ENCODE data around the gene PTPRR.
"Not testable (repeated sequence)": the region's sequence is repeated elsewhere in the genome, so short reads cannot be mapped to it uniquely, and the experiment has no call there.

Gene PTPRR

DNA sequence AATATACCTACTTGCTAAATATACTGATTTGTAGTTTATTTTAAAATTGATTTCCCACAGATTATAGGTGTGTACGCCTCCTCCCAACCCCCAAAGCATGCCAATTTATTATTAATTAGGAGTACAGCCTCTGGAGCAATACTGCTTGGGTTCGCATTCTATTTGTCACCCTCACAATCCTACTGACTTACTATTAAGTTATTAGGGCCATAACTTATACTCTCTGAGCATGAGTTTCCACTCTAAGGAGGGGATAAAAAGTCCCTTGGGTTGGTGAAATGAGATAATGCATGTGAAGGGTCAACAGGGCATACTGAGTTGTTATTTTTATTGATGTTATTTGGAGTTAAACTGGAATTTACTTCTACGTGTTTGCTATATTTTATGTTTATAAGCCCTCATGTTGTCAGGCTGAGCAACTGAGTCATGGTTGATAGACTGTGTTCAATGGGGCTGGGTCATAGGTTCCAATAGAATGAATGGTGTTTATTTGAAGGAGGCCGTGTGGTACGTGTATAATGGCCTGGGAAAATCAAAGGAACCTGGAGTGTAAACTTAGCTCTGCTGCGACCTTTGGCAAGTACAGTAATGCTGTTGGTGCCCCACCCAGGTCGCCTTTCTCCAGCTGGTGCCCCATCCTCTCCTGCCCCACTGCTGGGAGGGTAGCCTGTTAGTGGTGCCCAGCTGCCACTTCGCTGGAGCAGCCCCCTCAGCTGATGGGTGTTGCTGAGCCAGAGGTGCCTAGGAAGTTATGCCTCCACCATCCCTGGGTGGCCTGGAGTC lies 184.0 kb downstream of the PTPRR start:
- DNase-seq = no peak

DNA sequence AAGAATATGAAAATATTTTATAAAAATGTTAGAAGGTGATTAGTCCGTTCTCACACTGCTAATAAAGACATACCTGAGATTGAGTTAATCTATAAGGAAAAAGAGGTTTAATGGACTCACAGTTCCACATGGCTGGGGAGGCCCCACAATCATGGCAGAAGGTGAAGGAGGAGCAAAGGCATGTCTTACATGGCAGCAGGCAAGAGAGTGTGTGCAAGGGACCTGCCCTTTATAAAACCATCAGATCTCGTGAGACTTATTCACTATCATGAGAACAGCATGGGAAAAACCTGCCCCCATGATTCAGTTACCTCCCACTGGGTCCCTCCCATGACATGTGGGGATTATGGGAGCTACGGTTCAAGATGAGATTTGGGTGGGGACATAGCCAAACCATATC lies 185.3 kb downstream of the PTPRR start:
- not testable (repeated sequence) for DNase-seq

DNA sequence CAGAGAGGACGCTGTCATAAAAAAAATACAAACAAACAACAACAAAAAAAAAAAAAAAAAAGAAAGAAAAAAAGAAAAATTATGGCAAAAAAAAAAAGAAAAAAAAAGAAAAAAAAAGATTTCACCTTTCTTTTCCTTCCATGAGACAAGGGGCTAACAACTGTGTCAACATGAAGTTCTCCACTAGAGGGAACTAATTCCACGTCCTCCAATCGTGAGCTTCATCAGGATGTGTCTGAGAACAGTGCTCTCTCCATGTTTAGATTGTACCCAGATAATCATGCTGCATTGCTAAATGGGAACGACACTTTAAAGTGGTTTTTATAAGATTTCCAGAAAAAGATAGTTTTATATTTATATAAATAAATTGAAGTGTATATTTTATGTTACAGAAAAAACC lies 187.2 kb downstream of the PTPRR start:
- DNase-seq = peak; percentile 69

DNA sequence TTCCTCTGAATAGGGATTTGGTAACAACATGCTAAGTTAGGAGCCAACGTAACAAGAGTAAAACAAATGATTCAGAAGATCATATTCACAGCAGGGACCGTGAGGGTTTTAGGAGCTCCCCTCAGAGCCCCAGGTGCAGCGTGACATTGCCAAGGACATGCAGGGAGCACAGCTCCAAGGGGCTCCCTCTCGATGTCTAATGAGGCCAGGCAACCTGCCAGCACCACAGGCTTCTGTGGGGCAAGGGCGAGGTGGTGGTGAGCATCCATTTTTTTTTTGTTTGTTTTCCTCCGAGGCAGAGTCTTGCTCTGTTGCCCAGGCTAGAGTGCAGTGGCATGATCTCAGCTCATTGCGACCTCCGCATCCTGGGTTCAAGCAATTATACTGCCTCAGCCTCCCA lies 188.3 kb downstream of the PTPRR start:
- peak; percentile 71 for DNase-seq

DNA sequence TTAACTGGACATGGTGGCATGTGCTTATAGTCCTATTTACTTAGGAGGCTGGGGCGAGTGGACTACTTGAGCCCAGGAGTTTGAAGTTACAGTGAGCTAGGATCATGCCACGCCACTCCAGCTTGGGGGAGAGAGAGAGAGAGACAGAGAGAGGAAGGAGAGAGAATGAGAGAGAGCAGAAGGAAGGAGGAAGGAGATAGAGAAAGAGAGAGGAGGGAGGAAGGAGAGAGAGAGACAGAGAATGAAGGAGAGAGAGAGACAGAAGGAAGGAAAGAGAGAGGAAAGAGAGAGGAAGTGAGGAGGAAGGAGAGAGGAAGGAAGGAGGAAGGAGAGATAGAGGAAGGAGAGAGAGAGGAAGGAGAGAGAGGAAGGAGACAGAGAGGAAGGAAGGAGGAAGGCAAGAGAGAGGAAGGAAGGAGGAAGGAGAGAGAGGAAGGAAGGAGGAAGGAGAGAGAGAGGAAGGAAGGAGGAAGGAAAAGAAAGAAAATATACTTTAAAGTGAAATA lies 189.8 kb downstream of the PTPRR start:
- DNase-seq = no peak

DNA sequence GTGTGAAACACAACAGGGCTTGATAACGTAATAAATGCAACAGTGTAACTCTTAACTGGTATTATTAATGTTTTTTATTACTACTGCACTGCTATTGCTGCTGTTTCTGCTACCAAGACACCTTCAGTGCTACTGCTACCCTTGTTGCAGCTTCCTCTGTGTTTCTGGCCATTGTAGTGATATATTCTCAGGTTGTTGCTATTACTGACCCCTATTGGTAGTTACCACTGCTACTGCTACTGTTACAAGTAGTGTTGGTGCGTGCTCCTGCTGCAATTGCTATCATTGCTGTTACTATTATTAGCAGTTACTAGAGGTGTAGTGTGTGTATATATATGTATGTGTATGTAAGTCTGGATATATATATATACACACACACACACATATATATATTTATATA lies 196.1 kb downstream of the PTPRR start:
- DNase-seq = no peak

DNA sequence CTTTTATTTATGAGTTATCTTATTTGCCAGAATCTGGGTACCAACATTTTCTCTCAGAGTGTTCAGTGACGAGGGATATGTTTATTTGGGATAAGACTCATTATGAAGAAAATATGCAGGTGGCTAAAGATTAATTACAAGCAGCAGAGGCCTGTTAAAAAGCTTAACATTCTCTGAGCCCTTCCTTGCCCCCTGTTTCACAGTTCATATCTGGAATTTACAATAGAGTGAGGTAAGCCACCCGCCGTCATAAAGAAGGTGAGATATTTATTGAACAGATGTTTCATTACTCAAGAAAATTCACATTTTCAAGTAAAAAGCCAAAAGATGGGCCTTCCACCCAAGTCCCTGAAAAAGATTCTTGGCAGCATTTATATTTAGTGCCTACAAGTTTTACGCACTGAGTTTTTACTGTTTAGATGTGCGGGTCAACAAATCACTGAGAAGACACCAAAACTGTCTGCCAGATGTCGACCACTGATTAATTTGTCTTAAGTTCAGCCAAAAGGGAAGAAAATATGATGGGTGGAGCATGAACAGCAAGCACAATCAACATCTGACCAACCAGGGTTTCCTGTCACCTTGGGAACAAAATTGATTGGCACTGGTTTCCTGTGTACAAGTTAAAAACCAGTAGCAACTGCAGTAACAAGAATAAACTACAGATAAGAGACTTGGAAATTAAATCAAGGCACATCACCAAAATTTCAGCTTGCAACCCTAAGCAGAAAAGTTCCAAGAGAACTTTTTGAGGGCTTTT lies 197.8 kb downstream of the PTPRR start:
- no peak for DNase-seq

DNA sequence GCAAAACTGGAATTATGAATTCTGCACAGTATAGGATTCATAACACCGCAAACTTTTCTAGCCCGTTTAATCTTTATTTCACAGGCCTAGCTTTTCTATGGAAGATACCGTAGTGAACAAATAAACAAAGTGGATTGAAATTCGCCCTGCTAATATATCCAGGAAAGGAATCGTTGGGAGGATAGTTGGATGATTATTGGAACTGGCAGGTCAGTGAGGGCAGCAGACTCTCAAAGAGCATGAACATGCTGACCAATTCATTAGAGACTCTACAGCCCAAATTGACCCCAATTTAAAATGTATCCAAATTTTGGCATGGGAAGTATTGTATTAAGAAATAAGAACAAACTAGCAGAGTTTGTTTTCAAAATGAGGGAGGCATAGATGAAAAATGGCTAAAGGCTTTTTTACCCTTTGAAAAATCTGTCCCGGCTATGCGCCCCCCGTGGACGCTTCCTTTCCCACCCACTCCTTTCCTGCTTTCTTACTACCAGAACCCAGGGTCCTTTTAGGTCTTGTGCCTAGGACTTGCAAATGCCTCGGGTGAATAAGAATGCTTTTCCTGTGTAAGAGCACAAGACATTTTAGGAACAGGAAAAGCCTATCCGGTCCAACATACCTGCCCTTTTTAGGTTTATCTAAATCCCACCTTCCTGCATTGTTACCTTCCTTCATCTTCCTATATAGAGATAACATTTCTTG lies 198.7 kb downstream of the PTPRR start:
- no peak for DNase-seq

DNA sequence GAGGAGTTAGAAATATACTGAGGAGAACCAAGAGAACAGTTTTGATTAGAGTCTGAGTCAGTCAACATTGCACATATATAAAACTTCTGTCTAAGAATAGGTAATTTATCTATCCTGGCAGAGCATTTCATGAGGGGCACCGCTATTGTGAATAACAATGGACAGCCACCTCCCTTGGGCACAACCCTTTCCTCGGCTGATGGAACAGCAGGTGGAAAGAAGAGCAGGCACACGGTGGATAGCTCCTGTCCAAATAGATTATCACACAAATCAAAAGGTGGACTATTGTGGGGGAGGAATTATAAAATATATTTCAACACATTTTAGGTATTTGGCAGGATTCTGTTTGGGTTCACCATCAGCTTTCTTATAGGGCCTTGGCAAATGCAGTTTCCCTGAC lies 199.3 kb downstream of the PTPRR start:
- DNase-seq = no peak

DNA sequence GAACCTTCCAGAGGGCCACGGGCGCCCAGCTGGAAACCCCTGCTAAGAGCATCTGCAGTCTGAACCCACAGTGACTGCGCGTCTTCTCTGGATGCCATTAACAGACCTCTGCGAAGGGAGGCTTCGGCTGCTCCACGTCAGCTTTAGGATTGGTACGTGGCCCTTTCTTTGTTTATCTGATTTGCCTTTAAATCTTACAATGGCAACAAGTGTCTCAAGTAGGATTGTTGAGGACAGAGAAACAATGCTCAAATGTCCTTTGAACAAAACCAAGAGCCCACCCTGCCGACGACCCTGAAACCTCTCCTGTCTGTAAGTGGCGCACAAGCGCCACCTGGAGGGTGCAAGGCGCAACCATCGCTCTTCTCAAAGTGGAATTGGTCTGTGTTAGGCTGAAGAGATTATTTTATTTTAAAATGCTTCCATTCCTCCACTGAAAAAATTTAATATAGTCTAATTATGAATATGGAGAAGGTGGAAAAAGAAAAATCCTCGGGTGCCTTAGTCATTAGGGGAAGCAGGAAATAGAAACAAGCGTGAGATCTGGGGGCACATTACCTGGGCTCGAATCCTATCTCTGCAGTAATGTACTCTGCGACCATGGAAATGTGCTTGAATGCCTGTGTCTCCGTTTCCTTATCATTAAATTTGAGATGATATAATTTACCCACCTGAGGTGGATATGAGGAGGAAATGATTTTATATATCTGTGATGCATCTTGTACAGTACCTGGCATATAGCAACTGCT lies 200.7 kb downstream of the PTPRR start:
- peak; percentile 10 for DNase-seq

DNA sequence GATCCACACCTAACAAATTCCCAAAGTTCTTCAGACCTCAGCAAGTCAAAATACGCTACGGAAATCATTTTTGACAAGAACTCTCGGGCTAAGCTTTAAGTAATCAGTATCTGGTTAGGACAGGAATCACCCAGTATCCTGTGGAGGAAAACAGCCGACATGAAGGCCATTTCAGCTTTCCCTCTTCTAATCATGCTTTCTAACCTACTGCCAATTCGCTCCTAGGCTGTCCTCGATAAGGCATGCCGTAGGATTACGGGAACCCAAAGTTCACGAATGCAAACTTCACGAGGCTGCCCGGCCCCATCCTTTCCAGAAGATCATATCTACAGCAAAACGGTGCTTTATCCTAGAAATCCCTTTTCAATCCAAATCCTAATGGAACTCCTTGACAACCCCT lies 201.5 kb downstream of the PTPRR start:
- DNase-seq = no peak

DNA sequence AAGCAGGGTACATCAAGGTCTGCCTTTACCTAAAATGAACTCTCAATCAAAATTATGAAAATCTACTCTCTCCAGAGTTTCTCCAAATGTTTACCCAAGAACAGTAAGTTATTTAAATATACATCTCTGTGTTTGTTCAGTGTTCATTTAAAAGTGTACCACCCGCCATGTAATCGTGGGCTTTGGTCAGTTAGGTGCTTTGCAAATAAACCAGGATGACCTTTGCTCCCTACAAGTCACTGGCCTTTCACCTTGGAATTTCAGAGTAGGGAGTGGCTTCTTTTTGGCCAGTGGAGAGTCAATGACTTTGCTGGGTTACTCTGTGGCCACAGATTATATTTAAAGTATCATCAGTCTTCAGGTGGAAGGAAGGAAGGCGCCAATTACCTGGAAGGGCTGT lies 208.7 kb downstream of the PTPRR start:
- DNase-seq = no peak

DNA sequence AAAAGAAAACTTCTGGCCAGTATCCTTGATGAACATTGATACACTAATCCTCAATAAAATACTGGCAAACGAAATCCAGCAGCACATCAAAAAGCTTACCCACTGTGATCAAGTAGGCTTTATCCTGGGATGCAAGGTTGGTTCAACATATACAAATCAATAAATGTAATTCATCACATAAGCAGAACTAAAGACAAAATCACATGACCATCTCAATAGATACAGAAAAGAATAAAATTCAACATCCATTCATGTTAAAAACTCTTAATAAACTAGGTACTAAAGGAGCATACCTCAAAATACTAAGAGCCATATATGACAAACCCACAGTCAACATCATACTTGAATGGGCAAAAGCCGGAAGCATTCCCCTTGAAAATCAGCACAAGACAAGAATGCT lies 211.5 kb downstream of the PTPRR start:
- DNase-seq = no peak

DNA sequence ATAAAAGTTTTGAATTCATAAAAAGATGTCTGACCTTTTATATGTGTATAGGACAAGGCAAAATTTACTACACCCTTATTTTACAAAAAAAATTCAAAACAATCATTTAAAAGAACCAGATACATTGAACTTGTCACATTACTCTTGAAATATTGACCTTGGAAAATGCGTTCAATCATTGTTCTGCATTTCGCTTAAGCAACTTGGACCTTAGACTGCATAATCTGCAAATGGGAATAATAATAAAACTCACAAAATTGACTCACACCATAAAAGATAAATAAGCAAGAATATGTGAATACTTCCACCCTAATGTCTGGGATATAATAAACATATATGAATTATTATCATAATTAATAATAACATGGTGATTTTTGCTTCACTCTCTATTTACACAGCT lies 213.9 kb downstream of the PTPRR start:
- DNase-seq = no peak

DNA sequence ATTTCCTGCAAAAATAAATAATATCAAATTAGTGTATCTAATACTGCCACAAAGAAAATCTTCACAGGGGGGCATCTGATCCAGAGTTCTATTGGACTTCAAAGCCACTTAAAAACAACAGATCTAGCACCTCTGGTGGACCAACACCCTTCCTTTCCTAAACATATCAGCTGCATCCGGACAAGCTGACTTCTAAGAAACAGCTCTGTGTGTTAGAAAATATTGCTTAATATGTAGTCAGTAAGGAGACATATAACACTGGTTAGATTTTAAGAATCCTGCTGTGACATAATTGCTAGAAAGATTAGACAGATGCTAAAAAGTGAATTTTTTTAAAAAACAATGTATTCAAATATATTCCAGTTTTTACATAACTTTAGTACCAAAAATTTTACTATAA lies 222.2 kb downstream of the PTPRR start:
- no peak for DNase-seq

DNA sequence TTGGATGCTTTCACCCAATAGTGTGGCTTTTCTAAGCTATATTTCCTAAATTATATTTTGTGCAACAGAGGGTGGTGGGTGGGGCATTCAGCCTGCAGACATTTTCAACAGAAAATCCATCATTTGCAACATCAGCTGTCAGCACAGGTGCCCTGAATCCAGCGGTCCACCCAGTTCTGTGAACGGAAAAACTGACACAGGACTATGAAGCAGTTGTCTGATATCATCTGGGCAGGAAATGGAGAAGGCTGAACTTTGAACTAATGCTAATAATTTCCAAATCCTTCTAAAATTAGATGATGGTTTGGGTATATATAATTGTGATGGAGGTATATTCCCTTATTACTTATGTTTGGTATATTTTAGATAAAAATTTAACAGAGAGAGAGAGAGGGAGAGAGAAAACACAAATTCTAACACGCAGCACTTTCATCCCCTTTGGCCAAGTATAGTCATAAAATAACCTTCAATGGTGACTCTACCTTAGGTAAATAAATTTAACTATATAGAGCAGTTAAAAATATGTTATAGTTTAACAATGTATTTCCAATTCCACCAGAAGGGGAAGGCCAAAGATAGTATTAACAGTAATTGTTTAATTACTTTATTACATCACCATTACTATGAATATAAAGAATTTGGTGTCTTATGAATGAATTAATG lies 225.0 kb downstream of the PTPRR start:
- DNase-seq = no peak

DNA sequence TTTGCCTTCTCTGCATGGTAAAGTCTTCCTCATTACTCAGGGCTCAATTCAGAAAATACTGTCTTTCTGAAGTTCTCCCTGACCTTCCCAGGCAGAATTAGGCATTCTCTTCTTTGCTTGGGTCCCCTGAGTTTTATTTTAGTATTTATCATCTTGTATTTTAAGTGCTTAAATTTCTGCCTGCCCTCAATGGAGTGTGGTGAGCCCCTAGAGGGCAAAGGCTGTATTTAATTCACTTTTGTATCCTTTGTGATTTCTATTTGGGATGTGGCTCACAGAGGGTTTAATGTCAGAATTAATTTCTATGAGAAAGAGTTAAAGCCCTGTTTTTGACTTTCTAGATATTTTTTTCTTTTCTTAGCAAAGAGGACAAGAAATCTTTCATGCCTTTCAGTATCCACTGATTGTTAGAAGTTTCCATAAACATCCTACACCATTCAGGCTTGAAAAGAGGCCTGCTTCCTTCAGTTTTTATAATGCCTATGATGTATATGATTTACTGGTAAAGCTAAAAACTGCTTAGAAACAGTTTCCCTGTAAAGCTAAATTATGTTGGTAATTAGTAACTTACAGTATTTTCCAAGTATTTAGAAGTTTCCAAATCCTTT lies 227.8 kb downstream of the PTPRR start:
- peak; percentile 15 for DNase-seq

DNA sequence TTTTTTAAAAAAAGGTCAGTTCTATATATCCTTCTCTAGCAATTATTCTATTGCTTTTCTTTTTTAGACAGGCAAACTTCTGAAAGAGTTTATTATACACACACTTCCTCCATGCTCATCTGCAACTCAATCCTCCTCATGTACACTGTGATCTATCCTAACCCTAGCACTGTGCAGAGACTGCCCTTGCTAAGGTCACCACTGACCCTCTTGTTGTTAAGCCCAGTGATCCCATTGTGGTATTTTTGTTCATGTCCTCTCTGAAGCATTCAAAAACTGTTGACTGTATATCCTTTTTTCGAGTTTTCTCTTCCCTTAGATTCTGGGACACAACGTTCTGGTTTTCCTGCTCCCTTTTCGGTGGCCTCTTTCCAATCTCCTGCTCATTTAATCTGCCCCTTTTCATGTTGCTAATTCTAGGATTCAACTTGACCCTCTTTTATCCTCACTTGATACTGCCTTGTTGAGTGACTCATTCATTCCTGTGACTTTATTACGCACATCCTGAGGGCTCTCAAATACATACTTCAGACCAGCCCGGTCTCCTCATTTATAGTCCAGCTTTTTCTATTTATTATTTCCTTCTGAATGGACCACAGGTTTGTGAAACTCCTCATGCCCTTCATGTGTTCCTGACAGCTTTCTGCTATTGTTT lies 229.4 kb downstream of the PTPRR start:
- no peak for DNase-seq

DNA sequence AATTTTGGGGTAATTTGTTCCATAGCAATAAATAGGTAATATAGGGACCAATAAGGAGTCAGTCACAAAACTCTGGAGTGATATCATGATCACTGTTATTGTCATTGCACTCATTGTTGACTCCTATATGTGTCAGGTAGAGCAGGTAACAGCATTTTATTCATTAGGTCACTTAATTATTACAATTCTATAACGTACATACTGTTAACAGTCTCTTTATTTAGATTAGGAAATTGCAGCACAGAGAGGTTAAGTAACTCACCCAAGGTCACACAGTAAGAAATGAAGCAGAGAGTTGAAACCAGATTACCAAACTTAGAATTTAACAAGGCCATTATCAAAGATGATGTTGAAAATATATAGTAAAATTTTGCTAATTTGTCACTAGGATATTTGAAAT lies 233.6 kb downstream of the PTPRR start:
- DNase-seq = no peak

DNA sequence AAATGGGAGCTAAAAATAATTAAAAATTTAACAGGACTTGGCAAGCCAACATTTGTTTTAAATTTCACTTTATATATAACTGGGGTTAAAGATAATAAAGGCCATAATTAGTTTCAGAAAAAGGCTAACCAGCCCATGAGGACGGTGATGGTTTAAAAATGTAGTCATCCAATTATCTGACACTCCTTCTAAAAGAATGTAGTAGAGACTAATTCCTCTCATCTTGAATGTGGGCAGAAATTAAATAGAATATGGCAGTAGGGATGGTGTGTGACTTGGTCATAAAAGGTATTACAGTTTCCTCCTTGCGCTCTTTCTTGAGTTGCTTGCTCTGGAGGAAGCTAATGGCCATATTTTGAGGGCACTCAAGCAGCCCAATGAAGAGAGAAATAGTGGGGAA lies 234.2 kb downstream of the PTPRR start:
- no peak for DNase-seq

DNA sequence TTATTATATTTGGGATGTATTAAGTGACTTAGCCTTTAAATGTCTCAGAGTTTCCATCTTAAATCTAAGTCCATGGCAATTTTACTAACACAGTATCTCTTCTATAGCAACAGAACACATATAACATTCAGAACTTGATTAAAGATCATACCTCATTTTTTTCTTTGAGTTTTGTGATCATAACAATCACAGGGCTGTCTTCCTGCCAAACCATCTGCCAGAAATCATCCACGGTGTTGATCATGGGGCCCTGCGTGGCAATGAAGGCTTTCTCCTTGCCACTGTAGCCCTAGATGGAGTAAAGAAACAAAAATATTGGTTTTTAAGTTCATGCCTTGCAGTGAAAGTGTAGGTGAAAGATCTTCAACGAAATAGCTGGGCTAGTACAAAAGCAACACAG lies 236.6 kb downstream of the PTPRR start:
- DNase-seq = no peak
